ENCODE data around the gene RGCC.

DNA sequence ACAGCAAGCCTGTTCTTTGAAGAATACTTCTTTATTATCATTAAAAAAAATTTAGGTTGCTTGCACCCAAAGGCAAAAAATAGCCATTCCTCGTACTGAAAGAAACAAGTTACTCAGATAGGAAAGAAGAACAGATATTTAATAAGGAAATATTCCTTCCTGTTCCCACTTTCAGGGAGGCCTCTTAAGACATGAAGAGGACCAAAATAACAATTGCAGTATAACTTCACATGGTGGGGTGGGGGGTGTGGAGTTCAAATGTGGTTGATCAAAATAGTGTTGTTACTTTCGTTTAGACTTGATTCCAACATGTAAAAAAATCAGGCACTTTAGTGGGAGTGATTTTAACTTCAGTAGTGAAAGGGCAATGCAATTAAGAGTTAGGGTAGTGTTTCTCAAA is 3.6 kb downstream of the RGCC start:
- TF ChIP-seq CTCF (conservative IDR thresholded peaks at IDR 0.05; ENCODE audit: low read depth, low read length) (no peak), EZH2 (IDR thresholded peaks at IDR 0.05; ENCODE audit: low read length, unreplicated experiment) (no peak), EZH2phosphoT487 (IDR thresholded peaks at IDR 0.05; ENCODE audit: borderline replicate concordance, low read length) (no peak)

Measured in PC-3 (cell line).